Measurements from ENCODE around the gene ZSWIM2.
A peak's percentile ranks its signal among the peaks of the same experiment; 100 is the strongest.
"Not testable (repeated sequence)": the region's sequence is repeated elsewhere in the genome, so short reads cannot be mapped to it uniquely, and the experiment has no call there.

Gene ZSWIM2

GRCh38 chr2:186848873-186849578 is at the start of gene ZSWIM2:
TSS of gene ZSWIM2 (minus strand) at chr2:186849170. CDS start at chr2:186849130, 40 bp downstream.
- peak; percentile 23 for DNase-seq (ENCODE audit: low read depth)

GRCh38 chr2:186896220-186896619 is 47.2 kb upstream of the ZSWIM2 start:
- not testable (repeated sequence) for DNase-seq (ENCODE audit: low read depth)

- no peak for DNase-seq (ENCODE audit: low read depth)
These were observed 46.5 kb upstream of the ZSWIM2 start for GRCh38 chr2:186895451-186895850.

GRCh38 chr2:186894478-186894877 is 45.5 kb upstream of the ZSWIM2 start:
- no peak for DNase-seq (ENCODE audit: low read depth)

GRCh38 chr2:186892821-186893220 is 43.9 kb upstream of the ZSWIM2 start:
- no peak for DNase-seq (ENCODE audit: low read depth)

GRCh38 chr2:186891185-186891621 is 42.2 kb upstream of the ZSWIM2 start:
- no peak for DNase-seq (ENCODE audit: low read depth)

- no peak for DNase-seq (ENCODE audit: low read depth)
These were observed 40.3 kb upstream of the ZSWIM2 start for GRCh38 chr2:186889101-186889879.

- DNase-seq (ENCODE audit: low read depth): no peak
These were observed 38.4 kb upstream of the ZSWIM2 start for GRCh38 chr2:186887107-186888090.

- no peak for DNase-seq (ENCODE audit: low read depth)
These were observed 35.6 kb upstream of the ZSWIM2 start for GRCh38 chr2:186884587-186884986.

- no peak for DNase-seq (ENCODE audit: low read depth)
These were observed 34.7 kb upstream of the ZSWIM2 start for GRCh38 chr2:186883666-186884065.

- DNase-seq (ENCODE audit: low read depth): no peak
These were observed 33.6 kb upstream of the ZSWIM2 start for GRCh38 chr2:186882511-186883071.

- no peak for DNase-seq (ENCODE audit: low read depth)
These were observed 32.7 kb upstream of the ZSWIM2 start for GRCh38 chr2:186881660-186882059.

- no peak for DNase-seq (ENCODE audit: low read depth)
These were observed 30.3 kb upstream of the ZSWIM2 start for GRCh38 chr2:186879312-186879711.

GRCh38 chr2:186874713-186875112 is 25.7 kb upstream of the ZSWIM2 start:
- DNase-seq (ENCODE audit: low read depth): no peak

- DNase-seq (ENCODE audit: low read depth): no peak
These were observed 22.9 kb upstream of the ZSWIM2 start for GRCh38 chr2:186871881-186872280.

GRCh38 chr2:186868344-186868743 is 19.4 kb upstream of the ZSWIM2 start:
- DNase-seq (ENCODE audit: low read depth): no peak

GRCh38 chr2:186862869-186863709 is 14.1 kb upstream of the ZSWIM2 start:
- DNase-seq (ENCODE audit: low read depth): no peak

- DNase-seq (ENCODE audit: low read depth): no peak
These were observed 6.2 kb upstream of the ZSWIM2 start for GRCh38 chr2:186855216-186855615.

GRCh38 chr2:186853951-186854350 is 5.0 kb upstream of the ZSWIM2 start:
- no peak for DNase-seq (ENCODE audit: low read depth)

GRCh38 chr2:186852508-186852907 is 3.5 kb upstream of the ZSWIM2 start:
- no peak for DNase-seq (ENCODE audit: low read depth)

GRCh38 chr2:186842373-186842772 is 6.6 kb downstream of the ZSWIM2 start:
- no peak for DNase-seq (ENCODE audit: low read depth)

Measured in activated T-cell treated with anti-CD3 and anti-CD28 coated beads for 48 hours (primary cell).